A673 (cell line): ENCODE data around the gene PLCL1. TPM values are rescaled to one million over a fixed set of nuclear protein-coding genes. Genes with fewer than 3 reads are reported as not detected.

Experiments used
- BruUV-seq: library from RNA; stranded (reverse); fragments of 400-500 nt; replicated peaks from 2 replicates; lab custom pipeline; 2021; lab: Mats Ljungman, UMichigan
- CTCF ChIA-PET: fragments of 300-600 bp; sonication (Branson Sonifier 250); formaldehyde crosslinking; loops from one replicate; lab custom pipeline; 2022; ENCODE audit warnings: antibody characterized with exemption; lab: Charles Lee
- POLR2A ChIA-PET: fragments of 300-600 bp; sonication (Branson Sonifier 250); formaldehyde crosslinking; loops from one replicate; lab custom pipeline; 2022; ENCODE audit warnings: antibody characterized with exemption; ENCODE audit not compliant: low non-redundant PET; lab: Charles Lee
- DNase-seq: peaks from one replicate; pipeline ENCODE4 v3.0.0-alpha.2; 2015; ENCODE audit warnings: low spot score
- H3K27ac ChIP-seq: fragments of 200-600 bp; sonication (generic); 2 replicates; pipeline ENCODE4 v1.5.1; 2016; ENCODE audit warnings: mixed run types, low read depth, mild to moderate bottlenecking, mixed read lengths, antibody characterized with exemption, low read length; ENCODE audit not compliant: poor library complexity, severe bottlenecking
- H3K27me3 ChIP-seq: fragments of 200-600 bp; sonication (generic); replicated peaks from 2 replicates; pipeline ENCODE4 v1.6.1; 2017; ENCODE audit warnings: mixed run types, low read depth, mild to moderate bottlenecking, mixed read lengths, antibody characterized with exemption, low read length; ENCODE audit not compliant: insufficient read depth, poor library complexity
- H3K36me3 ChIP-seq: fragments of 200-600 bp; sonication (generic); 2 replicates; pipeline ENCODE4 v1.6.1; 2016; ENCODE audit warnings: mixed run types, mild to moderate bottlenecking, mixed read lengths, antibody characterized with exemption, low read length; ENCODE audit not compliant: insufficient read depth, poor library complexity, severe bottlenecking
- H3K4me1 ChIP-seq: fragments of 200-600 bp; sonication (generic); 2 replicates; pipeline ENCODE4 v1.6.1; 2017; ENCODE audit warnings: mixed run types, mild to moderate bottlenecking, mixed read lengths, antibody characterized with exemption, low read length; ENCODE audit not compliant: insufficient read depth, poor library complexity, severe bottlenecking
- H3K4me3 ChIP-seq: fragments of 200-600 bp; sonication (generic); 2 replicates; pipeline ENCODE4 v1.5.1; 2016; ENCODE audit warnings: low read depth, mixed run types, mild to moderate bottlenecking, mixed read lengths, low read length; ENCODE audit not compliant: poor library complexity, severe bottlenecking
- H3K9me3 ChIP-seq: fragments of 200-600 bp; sonication (generic); 2 replicates; pipeline ENCODE4 v1.6.1; 2016; ENCODE audit warnings: mixed run types, low read depth, mild to moderate bottlenecking, mixed read lengths, antibody characterized with exemption, low read length; ENCODE audit not compliant: poor library complexity, severe bottlenecking
- EZH2 ChIP-seq: fragments of 200-600 bp; sonication (generic); IDR thresholded peaks from 2 replicates; pipeline ENCODE4 v1.6.1; 2017; ENCODE audit warnings: borderline replicate concordance, low read depth, mild to moderate bottlenecking, mixed read lengths, antibody characterized with exemption, low read length; ENCODE audit not compliant: poor library complexity, severe bottlenecking
- intact Hi-C: fragments of 100-400 bp; cut with micrococcal nuclease; formaldehyde crosslinking; loops from one replicate; pipeline ENCODE4 v1.10.0; 2022; ENCODE audit not compliant: unreplicated experiment
- total RNA-seq: library from RNA; stranded (reverse); gene quantifications from 2 replicates; pipeline ENCODE4 v1.2.3, GENCODE V29; 2021
- TF ChIP-seq, protein P1 (sequence below): fragments of 300-800, 200-600 bp; sonication (generic); conservative IDR thresholded peaks from 2 replicates; pipeline ENCODE4 v1.5.1; 2017; ENCODE audit warnings: low read depth, mild to moderate bottlenecking, antibody characterized with exemption, low read length, moderate library complexity, mixed read lengths

Gene PLCL1
- total RNA-seq, 1 experiment from 2014 or later, result not detected

DNA sequence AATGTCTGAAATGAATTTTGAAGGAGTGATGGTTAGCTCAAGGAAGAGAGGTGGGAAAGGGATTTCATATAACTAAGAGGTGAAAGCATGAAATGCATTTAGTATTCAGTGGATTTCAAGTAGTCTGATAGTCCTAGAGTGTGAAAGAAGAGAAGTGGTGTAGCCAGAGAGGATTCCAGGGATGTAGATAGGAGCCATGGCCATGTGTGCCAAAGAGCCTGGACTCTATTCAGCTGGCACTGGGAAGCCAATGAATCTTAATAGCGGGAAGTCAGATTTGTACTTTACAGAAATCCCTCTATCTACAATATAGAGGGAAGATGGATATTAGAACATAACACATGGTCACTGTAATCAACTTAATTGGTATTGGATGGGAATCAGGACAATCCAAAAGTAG lies 10.9 kb upstream of the PLCL1 start:
- Histone ChIP-seq H3K36me3 (no peaks in the 10 kb centered on the region), H3K4me3 (no peak overlapping the region), H3K4me1 (peaks cover 4% of the 10 kb centered on the region), H3K27me3 (no peaks in the 10 kb centered on the region), H3K9me3 (no peaks in the 10 kb centered on the region), H3K27ac (no peak overlapping the region)
- no peak for DNase-seq
- BruUV-seq, result no TSS peak
- CTCF ChIA-PET, result no interaction called here
- TF ChIP-seq, protein P1, sequence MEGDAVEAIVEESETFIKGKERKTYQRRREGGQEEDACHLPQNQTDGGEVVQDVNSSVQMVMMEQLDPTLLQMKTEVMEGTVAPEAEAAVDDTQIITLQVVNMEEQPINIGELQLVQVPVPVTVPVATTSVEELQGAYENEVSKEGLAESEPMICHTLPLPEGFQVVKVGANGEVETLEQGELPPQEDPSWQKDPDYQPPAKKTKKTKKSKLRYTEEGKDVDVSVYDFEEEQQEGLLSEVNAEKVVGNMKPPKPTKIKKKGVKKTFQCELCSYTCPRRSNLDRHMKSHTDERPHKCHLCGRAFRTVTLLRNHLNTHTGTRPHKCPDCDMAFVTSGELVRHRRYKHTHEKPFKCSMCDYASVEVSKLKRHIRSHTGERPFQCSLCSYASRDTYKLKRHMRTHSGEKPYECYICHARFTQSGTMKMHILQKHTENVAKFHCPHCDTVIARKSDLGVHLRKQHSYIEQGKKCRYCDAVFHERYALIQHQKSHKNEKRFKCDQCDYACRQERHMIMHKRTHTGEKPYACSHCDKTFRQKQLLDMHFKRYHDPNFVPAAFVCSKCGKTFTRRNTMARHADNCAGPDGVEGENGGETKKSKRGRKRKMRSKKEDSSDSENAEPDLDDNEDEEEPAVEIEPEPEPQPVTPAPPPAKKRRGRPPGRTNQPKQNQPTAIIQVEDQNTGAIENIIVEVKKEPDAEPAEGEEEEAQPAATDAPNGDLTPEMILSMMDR, result no peak
- no peak for TF ChIP-seq EZH2
- intact Hi-C loops, result no loop called here
- POLR2A ChIA-PET, result no interaction called here

DNA sequence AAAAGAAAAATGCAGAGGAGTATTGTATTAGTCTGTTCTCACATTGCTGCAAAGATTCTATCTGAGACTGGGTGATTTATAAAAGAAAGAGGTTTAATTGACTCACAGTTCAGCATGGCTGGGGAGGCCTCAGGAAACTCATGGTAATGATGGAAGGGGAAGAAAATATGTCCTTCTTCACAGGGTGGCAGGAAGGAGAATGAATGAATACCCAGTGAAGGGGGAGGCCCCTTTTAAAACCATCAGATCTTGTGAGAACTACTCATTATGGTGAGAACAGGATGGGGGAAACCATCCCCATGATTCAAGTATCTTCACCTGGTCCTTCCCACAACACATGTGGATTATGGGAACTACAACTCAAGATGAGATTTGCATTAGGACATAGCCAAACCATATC lies 9.1 kb upstream of the PLCL1 start:
- ChIA-PET POLR2A (no interaction called here), CTCF (interaction anchor here (0.5 kb wide), 1 partner anchor 1303 kb away, joined by 3 read pairs; no protein-coding TSS in a partner anchor)
- Histone ChIP-seq H3K4me1 (peaks cover 4% of the 10 kb centered on the region), H3K4me3 (no peak overlapping the region), H3K27ac (no peak overlapping the region), H3K9me3 (no peaks in the 10 kb centered on the region), H3K36me3 (no peaks in the 10 kb centered on the region), H3K27me3 (no peaks in the 10 kb centered on the region)
- no TSS peak for BruUV-seq
- TF ChIP-seq, protein P1, result no peak
- TF ChIP-seq EZH2, result no peak
- no peak for DNase-seq
- intact Hi-C loops, result no loop called here

DNA sequence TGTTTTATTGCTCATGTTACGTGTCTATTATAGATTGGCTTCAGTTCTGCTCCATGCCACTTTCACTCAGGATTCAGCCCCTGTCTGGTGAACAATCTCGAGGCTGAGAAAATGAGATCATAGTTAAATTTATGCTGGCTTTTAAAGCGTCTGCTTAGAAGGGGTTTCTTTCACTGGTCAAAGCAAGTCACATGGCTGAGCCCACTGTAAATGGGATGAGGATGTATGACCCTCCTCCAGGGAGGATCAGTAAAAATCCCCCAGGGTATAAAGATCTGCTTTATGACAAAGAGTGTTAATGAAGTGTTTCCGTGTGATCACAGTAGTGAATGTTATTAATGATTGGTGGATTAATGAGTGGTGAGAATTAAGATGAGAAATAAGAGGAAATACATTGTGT lies 6.2 kb upstream of the PLCL1 start:
- intact Hi-C loops, result no loop called here
- Histone ChIP-seq H3K36me3 (no peaks in the 10 kb centered on the region), H3K27ac (no peak overlapping the region), H3K9me3 (no peaks in the 10 kb centered on the region), H3K4me3 (no peak overlapping the region), H3K27me3 (no peaks in the 10 kb centered on the region), H3K4me1 (peaks cover 4% of the 10 kb centered on the region)
- ChIA-PET POLR2A (no interaction called here), CTCF (no interaction called here)
- DNase-seq, result peak; percentile 19
- BruUV-seq, result no TSS peak
- TF ChIP-seq, protein P1, result no peak
- TF ChIP-seq EZH2, result no peak
